Nephron (organoid): ENCODE measurements around the gene KIF4B.

ENCODE experiments used
- H3K27ac Mint-ChIP-seq, 3 experiments: 2 replicates each; pipeline ENCODE4 v1.8.0; 2020; ENCODE audit warnings: mixed read lengths in 3 of 3, mild to moderate bottlenecking in 2 of 3, moderate library complexity in 1 of 3
- H3K27me3 Mint-ChIP-seq: 2 replicates; pipeline ENCODE4 v1.8.0; 2021; ENCODE audit warnings: low read depth, mild to moderate bottlenecking, moderate library complexity, mixed read lengths
- H3K36me3 Mint-ChIP-seq: 2 replicates; pipeline ENCODE4 v1.8.0; 2020; ENCODE audit warnings: low read depth, mixed read lengths
- H3K4me1 Mint-ChIP-seq: 2 replicates; pipeline ENCODE4 v1.8.0; 2020; ENCODE audit warnings: mixed read lengths
- H3K4me3 Mint-ChIP-seq, 3 experiments: 2 replicates each; pipeline ENCODE4 v1.8.0; 2020; ENCODE audit warnings: mild to moderate bottlenecking in 3 of 3, mixed read lengths in 3 of 3, moderate library complexity in 2 of 3
- H3K9me3 Mint-ChIP-seq: 2 replicates; pipeline ENCODE4 v1.8.0; 2020; ENCODE audit warnings: mixed read lengths
- CTCF ChIP-seq, 3 experiments: fragments of 200-600 bp; sonication (generic); IDR thresholded peaks; one replicate each; pipeline ENCODE4 v1.5.0; 2021; ENCODE audit warnings: antibody characterized with exemption in 3 of 3; ENCODE audit not compliant: unreplicated experiment in 3 of 3

The KIF4B gene

GRCh38 chr5:155013526-155013925 is at the start of gene KIF4B:
Gene KIF4B, plus strand, starts transcription at chr5:155013755. Its CDS starts 105 bp downstream, at chr5:155013860.
- TF ChIP-seq CTCF (IDR thresholded peaks at IDR 0.05; ENCODE audit: unreplicated experiment in 3 of 3): no peak
- Mint-ChIP-seq H3K27ac (no peak within 1 kb of the TSS), H3K4me1 (no peaks in the 10 kb centered on the region), H3K9me3 (peaks cover 10% of the 10 kb centered on the region), H3K27me3 (peaks cover 9% of the 10 kb centered on the region), H3K4me3 (no peak within 1 kb of the TSS), H3K36me3 (no peaks in the 10 kb centered on the region)

- Mint-ChIP-seq H3K27ac (no peak overlapping the region), H3K4me1 (no peaks in the 10 kb centered on the region), H3K9me3 (no peaks in the 10 kb centered on the region), H3K4me3 (no peak overlapping the region), H3K27me3 (no peaks in the 10 kb centered on the region), H3K36me3 (peaks cover 35% of the 10 kb centered on the region)
- TF ChIP-seq CTCF (IDR thresholded peaks at IDR 0.05; ENCODE audit: unreplicated experiment in 3 of 3): no peak
Measured at GRCh38 chr5:154966081-154966841, 47.3 kb upstream of the KIF4B start.

GRCh38 chr5:154966874-154967273 is 46.7 kb upstream of the KIF4B start:
- Mint-ChIP-seq H3K4me1 (no peaks in the 10 kb centered on the region), H3K4me3 (no peak overlapping the region), H3K9me3 (no peaks in the 10 kb centered on the region), H3K27ac (no peak overlapping the region), H3K27me3 (no peaks in the 10 kb centered on the region), H3K36me3 (peaks cover 35% of the 10 kb centered on the region)
- no peak for TF ChIP-seq CTCF (IDR thresholded peaks at IDR 0.05; ENCODE audit: unreplicated experiment in 3 of 3)

GRCh38 chr5:154967421-154968024 is 46.0 kb upstream of the KIF4B start:
- no peak overlapping the region for H3K27ac Mint-ChIP-seq
- no peaks in the 10 kb centered on the region for H3K27me3 Mint-ChIP-seq
- H3K4me3 Mint-ChIP-seq: no peak overlapping the region
- H3K9me3 Mint-ChIP-seq: no peaks in the 10 kb centered on the region
- peak; percentile 38 to 62 (median 52) for TF ChIP-seq CTCF (IDR thresholded peaks at IDR 0.05; ENCODE audit: unreplicated experiment in 3 of 3)
- peaks cover 32% of the 10 kb centered on the region for H3K36me3 Mint-ChIP-seq
- H3K4me1 Mint-ChIP-seq: no peaks in the 10 kb centered on the region

- Mint-ChIP-seq H3K36me3 (peaks cover 24% of the 10 kb centered on the region), H3K4me3 (no peak overlapping the region), H3K4me1 (no peaks in the 10 kb centered on the region), H3K9me3 (no peaks in the 10 kb centered on the region), H3K27ac (no peak overlapping the region), H3K27me3 (no peaks in the 10 kb centered on the region)
- TF ChIP-seq CTCF (IDR thresholded peaks at IDR 0.05; ENCODE audit: unreplicated experiment in 3 of 3): no peak
Measured at GRCh38 chr5:154968953-154969352, 44.6 kb upstream of the KIF4B start.

GRCh38 chr5:154970759-154971158 is 42.8 kb upstream of the KIF4B start:
- Mint-ChIP-seq H3K27ac (no peak overlapping the region), H3K27me3 (no peaks in the 10 kb centered on the region), H3K9me3 (no peaks in the 10 kb centered on the region), H3K4me3 (no peak overlapping the region), H3K36me3 (peaks cover 22% of the 10 kb centered on the region), H3K4me1 (no peaks in the 10 kb centered on the region)
- no peak for TF ChIP-seq CTCF (IDR thresholded peaks at IDR 0.05; ENCODE audit: unreplicated experiment in 3 of 3)
